IPS-11a (cell line): ENCODE data around the gene DUOX2.
"Not testable (repeated sequence)": the region's sequence is repeated elsewhere in the genome, so short reads cannot be mapped to it uniquely, and the experiment has no call there.

Experiments
- H3K4me3 ChIP-seq: one replicate; pipeline ENCODE4 v1.5.1; 2013; ENCODE audit warnings: low read depth, low read length, control low read depth

Gene DUOX2

DNA sequence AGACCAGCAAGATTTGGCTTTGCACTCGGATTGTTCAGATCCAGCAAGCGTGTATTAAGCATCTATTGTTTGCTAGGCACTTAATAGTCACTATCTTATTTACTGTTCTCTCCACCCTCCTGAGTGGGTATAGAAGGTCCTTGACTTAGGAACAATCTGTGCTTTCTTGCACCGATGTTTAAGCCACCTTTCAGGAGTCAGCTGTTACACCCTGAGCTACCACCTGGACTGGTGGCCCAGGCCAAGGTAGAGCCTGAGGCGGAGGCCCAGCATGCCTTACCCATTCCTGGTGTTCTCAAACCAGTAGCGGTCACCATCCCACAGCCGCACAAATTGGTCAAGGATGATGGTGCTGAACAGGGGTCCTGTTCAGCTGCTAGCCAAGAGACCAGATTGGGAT is 25.8 kb upstream of the DUOX2 start:
- H3K4me3 ChIP-seq: no peak overlapping the region

DNA sequence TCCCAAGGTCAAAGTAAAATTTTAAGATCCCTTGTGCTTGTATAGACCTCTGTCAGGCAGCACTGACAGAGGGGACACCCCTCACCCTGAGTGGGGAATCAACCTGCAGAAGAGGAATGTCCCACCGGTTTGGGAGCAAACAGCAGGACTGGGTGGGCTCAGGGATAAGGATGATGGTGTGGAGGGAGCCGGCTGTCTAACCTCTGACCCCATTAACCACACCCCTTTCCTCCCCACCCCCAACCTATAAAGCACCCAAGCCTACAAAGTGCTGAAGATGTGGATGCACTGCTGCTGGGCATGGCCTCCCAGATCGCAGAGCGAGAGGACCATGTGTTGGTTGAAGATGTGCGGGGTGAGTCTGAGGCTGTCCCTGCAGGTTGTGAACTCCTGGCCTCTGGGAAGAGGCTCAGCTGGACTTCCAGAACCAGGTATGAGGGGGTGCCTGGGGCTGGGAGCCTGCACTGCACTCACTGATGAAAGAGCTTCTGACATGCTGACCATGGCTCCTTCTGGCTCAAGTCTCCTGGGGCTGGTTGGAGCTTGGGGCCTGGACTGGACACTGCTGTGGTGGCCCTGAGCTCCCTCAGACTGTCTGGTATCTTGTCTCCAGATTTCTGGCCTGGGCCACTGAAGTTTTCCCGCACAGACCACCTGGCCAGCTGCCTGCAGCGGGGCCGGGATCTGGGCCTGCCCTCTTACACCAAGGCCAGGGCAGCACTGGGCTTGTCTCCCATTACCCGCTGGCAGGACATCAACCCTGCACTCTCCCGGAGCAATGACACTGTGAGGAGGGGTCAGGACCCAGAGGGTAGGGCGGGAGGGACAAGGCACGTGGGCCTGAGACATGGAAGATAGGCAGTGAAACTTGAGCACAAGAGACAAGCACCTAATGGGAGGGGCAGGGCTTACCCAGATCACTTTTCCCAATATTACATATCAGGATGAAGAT is 25.1 kb upstream of the DUOX2 start:
- H3K4me3 ChIP-seq: no peak overlapping the region

DNA sequence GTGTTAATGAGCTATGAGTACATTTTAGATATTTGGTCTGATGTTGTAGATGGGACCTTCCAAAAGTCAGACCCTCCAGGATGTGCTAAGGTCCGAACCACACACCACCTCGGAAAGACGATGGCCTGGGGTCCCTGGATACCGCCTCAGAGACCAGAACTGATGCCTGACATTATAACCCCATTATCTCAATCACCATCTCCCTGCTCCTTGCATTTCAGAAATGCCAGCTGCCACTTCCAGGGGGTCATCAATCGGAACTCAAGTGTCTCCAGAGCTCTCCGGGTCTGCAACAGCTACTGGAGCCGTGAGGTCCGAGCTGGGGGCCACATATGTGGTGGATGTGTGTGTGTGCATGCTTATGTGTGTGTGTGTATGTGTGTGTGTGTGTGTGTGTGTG is 23.7 kb upstream of the DUOX2 start:
- no peak overlapping the region for H3K4me3 ChIP-seq

DNA sequence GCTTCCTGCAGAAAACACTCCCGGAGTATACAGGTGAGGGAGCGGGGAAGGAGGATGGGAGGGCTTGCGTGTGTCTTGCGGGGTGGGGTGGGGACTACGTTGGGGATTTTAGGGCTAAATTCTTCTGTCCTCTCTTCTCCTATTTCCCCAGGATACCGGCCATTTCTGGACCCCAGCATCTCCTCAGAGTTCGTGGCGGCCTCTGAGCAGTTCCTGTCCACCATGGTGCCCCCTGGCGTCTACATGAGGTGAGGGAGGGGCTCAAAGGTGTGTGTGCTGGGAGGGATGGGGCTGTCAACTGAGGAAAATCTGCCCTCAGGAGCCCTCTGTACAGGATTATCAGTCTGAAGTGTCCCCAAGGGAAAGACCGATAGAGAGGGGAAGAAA is 22.4 kb upstream of the DUOX2 start:
- H3K4me3 ChIP-seq: no peak overlapping the region

DNA sequence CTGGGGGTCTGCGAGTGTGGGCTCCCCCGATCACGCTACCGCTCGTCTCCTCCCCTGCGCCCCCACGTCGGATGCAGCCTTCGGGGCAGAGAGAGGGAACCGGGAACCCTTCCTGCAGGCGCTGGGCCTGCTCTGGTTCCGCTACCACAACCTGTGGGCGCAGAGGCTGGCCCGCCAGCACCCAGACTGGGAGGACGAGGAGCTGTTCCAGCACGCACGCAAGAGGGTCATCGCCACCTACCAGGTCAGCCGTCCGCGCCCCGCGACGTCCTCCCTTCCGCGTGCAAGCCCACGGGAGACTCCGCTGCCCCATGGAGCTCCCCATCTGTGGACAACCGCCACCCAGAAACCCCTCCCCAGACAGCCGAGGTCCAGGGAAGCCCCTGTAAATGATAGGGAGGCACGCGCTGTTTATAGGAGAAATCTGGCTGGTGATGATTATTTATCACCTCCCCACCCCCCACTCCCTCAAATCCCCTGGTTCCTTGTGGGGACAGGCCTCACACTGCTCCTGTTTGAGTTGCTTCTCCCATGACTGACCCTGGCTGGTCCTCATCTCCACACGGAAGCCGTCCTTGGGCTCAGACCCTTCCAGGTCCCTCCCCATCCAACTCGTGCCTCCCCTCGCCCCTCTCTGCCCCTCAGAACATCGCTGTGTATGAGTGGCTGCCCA is 21.9 kb upstream of the DUOX2 start:
- H3K4me3 ChIP-seq: not testable (repeated sequence)

GRCh38 chr15:45134682-45135604 is 21.0 kb upstream of the DUOX2 start:
- H3K4me3 ChIP-seq: no peak overlapping the region

DNA sequence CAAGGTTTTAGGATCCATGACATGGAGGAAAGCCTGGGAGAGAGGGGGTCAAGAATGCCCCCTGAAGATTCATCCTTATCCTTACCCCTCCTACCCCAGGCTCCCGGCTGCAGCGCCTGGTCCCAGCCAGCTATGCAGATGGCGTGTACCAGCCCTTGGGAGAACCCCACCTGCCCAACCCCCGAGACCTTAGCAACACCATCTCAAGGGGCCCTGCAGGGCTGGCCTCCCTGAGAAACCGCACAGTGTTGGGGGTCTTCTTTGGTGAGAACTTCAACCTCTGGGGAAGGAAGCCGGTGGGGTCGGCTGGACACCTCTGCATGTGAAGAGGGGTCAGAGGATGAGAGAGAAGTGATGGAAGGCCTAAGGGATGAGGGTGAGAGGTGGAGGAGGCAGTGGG is 20.1 kb upstream of the DUOX2 start:
- H3K4me3 ChIP-seq: no peak overlapping the region

DNA sequence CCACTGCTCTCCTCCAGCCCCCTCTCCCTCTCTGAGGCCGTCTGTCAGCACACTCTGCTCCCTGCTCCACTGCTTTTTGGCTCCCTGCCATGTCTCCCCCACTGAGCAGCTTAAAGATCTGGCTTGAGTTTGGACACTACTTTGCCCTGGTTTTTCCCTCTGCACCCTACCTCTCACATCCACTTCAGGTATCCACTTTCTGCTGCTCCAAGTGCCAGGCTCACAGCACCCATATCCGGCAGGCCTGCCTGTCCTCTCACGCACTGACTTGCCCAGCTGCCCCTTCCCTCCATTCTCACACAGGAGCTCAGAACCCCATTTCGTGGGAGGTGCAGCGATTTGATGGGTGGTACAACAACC is 19.6 kb upstream of the DUOX2 start:
- H3K4me3 ChIP-seq: no peak overlapping the region

GRCh38 chr15:45132844-45133560 is 19.0 kb upstream of the DUOX2 start:
- no peak overlapping the region for H3K4me3 ChIP-seq

GRCh38 chr15:45131510-45131909 is 17.5 kb upstream of the DUOX2 start:
- no peak overlapping the region for H3K4me3 ChIP-seq

DNA sequence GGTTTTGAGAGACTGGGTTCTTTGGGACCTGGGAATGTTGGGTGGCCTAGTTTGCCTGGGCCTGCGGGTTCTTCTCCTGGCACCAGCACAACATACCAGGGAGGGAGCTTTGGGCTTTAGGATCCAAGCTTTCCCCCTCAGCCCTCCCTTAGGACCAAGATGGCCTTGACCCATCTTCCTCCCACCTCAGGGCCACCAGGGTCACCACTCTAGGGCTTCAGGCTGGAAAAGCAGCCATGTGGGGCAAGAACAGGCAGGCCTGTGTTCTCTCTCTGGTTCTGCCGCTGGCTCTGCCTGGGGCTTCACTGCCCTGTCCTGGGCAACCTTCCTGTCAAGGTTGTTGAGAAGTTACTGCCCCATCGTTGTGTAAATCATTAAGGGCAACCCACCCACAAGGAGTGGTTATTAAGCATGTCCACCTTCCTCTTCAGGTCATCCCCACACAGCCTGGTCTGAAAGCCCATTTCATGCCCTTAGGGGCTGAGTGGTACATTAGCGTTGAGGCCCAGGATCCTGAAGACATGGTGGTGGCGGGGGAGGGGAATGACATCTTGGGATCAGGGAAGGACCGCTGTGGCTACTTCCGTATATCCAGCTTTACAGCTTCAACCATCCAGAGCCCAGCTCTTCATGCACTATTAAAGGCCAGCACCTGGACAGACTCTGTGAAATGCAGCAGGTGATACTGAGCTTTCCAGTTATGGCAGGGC is 16.5 kb upstream of the DUOX2 start:
- no peak overlapping the region for H3K4me3 ChIP-seq

DNA sequence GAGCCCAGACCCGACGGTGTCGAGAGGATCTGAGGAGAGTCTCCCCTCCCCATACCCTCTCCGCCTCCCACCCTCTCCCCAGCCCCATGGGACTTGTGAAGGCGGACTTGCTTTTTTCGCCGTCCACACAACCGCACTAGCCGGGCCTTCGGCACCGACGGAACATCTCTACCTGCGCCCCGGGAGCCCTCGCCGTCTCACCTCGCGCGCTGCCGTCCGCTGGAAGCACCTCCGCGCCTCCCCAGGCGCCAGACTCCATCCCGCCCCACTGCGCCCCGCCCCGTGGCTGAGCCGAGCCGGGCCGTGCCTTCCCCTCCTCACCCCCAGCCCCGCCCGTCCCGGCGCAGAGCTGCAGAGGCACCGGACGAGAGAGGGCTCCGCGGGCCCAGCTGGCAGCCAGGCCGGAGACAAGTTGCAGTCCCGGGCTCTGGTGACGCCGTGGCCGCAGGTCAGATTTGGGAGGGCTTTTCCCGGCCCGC is 15.7 kb upstream of the DUOX2 start, which contains the start of the genes DUOX1 and DUOXA1:
Gene DUOX1 (plus strand): TSS at position 344 of the 479 bp plus-strand sequence. CDS start 1,973 bp downstream, outside the sequence.
Gene DUOXA1 (minus strand): TSS at position 229 of the 479 bp plus-strand sequence. CDS start 6,865 bp downstream, outside the sequence.
- H3K4me3 ChIP-seq: peak within 1 kb of the TSS; percentile 44

DNA sequence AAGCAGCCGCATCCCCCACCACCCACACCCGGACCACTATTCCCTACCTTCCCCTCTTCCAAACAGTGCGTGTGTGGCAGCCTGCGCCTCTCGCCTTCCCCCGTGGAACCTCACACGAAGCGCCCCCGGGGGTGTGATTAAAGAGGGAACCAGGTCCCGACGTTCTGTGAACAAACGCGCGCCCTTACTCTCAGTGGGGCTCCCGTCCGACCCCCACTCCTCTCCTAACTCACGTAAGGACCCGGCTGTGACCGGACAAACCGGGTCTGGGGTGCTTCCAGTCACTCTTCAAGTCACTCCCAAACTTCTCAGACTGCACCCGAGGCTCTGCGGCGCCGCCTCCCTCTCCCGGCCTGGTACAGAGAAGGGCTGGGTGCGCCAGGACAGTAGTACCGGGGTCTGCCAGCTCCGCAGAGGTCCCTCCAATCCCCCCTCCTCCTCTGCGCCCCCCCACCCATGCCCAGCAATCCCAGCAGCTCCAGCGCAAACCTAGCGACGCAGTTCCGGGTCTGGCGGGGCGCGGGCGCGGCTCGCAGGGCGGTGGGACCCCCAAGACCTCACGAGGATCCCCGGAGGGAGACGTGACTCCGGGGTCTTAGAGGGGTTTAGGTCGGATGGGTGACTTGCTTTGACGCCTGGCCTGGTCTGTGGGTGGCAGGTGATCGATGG is 15.1 kb upstream of the DUOX2 start:
- peak overlapping the region; percentile 44 for H3K4me3 ChIP-seq

- no peak overlapping the region for H3K4me3 ChIP-seq
These were observed 12.7 kb upstream of the DUOX2 start for GRCh38 chr15:45126535-45127158.

- no peak overlapping the region for H3K4me3 ChIP-seq
These were observed 9.4 kb upstream of the DUOX2 start for GRCh38 chr15:45123397-45123796.

- H3K4me3 ChIP-seq: no peak overlapping the region
These were observed 8.7 kb upstream of the DUOX2 start for GRCh38 chr15:45122719-45123118.

DNA sequence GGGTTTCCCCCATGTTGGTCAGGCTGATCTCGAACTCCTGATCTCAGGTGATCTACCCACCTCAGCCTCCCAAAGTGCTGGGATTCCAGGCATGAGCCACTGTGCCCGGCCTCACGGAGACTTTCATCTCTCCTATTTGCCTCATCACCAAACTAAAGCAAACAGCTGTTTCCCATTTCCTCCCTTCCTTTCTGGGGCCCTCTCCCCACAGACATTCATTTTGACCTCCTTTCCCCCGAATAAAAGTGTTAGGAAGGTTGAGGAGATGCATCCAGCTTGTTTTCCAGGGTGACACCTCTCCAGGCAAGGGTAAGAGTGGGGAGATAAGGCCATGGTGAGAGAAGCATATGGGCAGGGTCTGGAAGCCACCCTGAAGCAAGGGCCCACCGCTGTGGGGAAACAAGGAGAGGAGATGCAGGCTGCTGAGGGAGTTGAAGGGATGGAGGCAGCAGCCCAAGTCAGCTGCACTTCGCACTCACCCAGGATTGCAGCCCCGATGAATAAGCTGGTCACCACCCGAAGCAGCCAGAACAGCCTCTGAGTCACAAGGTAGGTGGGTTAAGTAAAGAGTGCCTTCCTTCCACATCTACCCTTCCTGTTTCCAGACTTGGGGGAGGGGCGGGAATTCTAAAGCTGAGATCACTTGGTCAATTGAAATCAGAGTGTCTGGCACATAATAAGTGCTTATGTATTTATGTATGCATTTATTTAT is 7.9 kb upstream of the DUOX2 start:
- no peak overlapping the region for H3K4me3 ChIP-seq

DNA sequence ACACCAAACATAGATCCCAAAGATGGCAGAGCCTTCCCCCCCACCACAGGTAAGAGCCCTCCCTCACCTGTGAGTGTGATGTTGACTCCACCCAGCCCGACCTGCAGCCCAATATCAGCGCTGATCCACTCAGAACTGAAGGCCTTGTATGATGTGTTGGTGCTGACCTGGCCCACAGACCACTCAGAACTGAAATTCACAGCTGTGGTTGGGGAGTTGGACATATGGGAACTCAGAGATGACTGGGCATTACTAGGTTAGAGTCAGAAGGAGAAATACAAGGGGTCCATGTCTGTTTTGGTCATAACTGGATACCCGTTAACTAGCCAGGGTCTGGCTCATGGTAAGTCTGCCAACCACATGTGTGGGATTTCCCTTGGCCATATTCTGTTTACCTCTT is 7.0 kb upstream of the DUOX2 start:
- no peak overlapping the region for H3K4me3 ChIP-seq
